Upper lobe of left lung (tissue), 6 donors: ENCODE measurements around the gene TSPAN10. TPM values are rescaled to one million over a fixed set of nuclear protein-coding genes. Genes with fewer than 3 reads are reported as not detected.

Experiments
- ATAC-seq, 2 donors: fragments of 200-7000 bp; cut with Tn5 transposase; one replicate each; pipeline ENCODE4 v1.9.1; 2022; ENCODE audit warnings: mild to moderate bottlenecking in 2 of 2, moderate library complexity in 2 of 2; ENCODE audit not compliant: low FRiP score in 2 of 2
- DNase-seq, 2 donors: peaks; one replicate each; pipeline ENCODE4 v3.0.0-alpha.2; 2019 to 2020
- H3K27ac ChIP-seq, 4 donors: fragments of 200-600 bp; sonication (generic); one replicate each; pipeline ENCODE4 v1.5.1; 2016 to 2019
- H3K27me3 ChIP-seq, 4 donors: fragments of 200-600 bp; sonication (generic); one replicate each; pipeline ENCODE4 v1.5.1; 2017 to 2019
- H3K36me3 ChIP-seq, 4 donors: fragments of 200-600 bp; sonication (generic); one replicate each; pipeline ENCODE4 v1.5.1; 2016 to 2019
- H3K4me1 ChIP-seq, 4 donors: fragments of 200-600 bp; sonication (generic); one replicate each; pipeline ENCODE4 v1.5.1; 2018 to 2019
- H3K4me3 ChIP-seq, 4 donors: fragments of 200-600 bp; sonication (generic); one replicate each; pipeline ENCODE4 v1.5.1; 2017 to 2019; ENCODE audit warnings: mild to moderate bottlenecking in 2 of 4, moderate library complexity in 1 of 4
- H3K9me3 ChIP-seq, 4 donors: fragments of 200-600 bp; sonication (generic); one replicate each; pipeline ENCODE4 v1.5.1; 2018 to 2019
- EP300 ChIP-seq, 4 donors: sonication (generic); formaldehyde crosslinking; IDR thresholded peaks; one replicate each; pipeline ENCODE4 v1.5.1; 2017; ENCODE audit warnings: antibody characterized with exemption in 4 of 4, control low read depth in 2 of 4
- POLR2A ChIP-seq, 4 donors: fragments of 450-650 bp; IDR thresholded peaks; one replicate each; pipeline ENCODE4 v1.5.1; 2016 to 2017; ENCODE audit warnings: antibody characterized with exemption in 4 of 4, mild to moderate bottlenecking in 2 of 4
- POLR2AphosphoS5 ChIP-seq, 2 donors: sonication (generic); formaldehyde crosslinking; IDR thresholded peaks; one replicate each; pipeline ENCODE4 v1.5.1; 2017; ENCODE audit warnings: antibody characterized with exemption in 2 of 2
- WGBS, 2 donors: methylation state at CpG; one replicate each; pipeline ENCODE4 v1.1.5; 2017 to 2018; 5-methylcytosine and 5-hydroxymethylcytosine counted together
- total RNA-seq, 6 donors: library from RNA; depleted of rRNA in 4 of 6; stranded (reverse); fragments of >200 nt in 4 of 6; gene quantifications; one replicate each; pipeline versions ENCODE4 v1.1.0 to v1.2.1, GENCODE V29; 2016 to 2021
- TF ChIP-seq, protein P1 (sequence below), 6 experiments: fragments of 450-650 bp in 4 of 6; fragments of 200-600 bp in 2 of 6; sonication (generic) in 2 of 6; IDR thresholded peaks; one replicate each; pipeline ENCODE4 v1.5.1; 2016 to 2019; ENCODE audit warnings: antibody characterized with exemption in 6 of 6
- donor health status: DM: no; HTN: no; CAD: no; lungs with moderate emphysema.
- donor health status: DM: no; HTN: yes; CAD: no; lungs with severe emphysema.

Gene TSPAN10
- total RNA-seq, 6 donors from 2014 or later = 0.61 to 2.8 (median 1.0) TPM

DNA sequence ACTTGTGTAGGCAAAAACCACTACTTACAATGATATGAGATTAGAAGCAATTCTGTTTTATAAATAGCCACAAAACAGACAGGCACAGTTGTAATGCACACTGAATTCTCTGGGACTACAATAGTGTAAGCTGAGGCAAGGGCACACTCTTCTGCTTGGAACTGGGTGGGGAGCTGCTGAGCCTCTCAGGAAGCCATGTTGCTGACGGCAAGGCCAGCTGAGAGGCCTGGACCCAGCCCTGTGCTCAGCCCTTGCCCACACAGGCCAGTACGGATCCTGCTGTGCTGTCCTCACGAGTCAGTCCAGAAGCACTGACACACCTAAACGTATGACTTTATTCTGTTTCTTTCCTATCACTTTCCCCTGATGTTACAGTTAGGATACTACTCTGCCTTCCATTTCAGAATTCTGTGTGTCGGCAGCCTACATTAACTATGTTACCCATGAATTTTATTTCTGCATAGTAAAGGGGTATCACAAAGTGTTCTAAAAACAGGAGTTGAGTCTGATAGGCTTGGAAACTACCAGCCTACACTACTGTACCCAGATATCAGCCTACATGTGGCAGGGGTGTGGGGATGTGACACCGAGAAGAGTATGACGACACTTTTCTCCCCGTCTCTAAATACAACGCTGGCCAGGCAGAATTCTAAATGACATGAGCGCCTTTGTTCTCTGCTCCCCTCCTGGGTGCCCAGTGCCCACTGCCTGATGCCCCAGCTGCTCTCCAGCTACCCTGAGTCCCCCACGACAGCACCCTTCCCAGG, 43.7 kb upstream of the TSPAN10 start:
- H3K36me3 ChIP-seq = peaks cover 29 to 100% (median 83%) of the 10 kb centered on the region in 4 donors

DNA sequence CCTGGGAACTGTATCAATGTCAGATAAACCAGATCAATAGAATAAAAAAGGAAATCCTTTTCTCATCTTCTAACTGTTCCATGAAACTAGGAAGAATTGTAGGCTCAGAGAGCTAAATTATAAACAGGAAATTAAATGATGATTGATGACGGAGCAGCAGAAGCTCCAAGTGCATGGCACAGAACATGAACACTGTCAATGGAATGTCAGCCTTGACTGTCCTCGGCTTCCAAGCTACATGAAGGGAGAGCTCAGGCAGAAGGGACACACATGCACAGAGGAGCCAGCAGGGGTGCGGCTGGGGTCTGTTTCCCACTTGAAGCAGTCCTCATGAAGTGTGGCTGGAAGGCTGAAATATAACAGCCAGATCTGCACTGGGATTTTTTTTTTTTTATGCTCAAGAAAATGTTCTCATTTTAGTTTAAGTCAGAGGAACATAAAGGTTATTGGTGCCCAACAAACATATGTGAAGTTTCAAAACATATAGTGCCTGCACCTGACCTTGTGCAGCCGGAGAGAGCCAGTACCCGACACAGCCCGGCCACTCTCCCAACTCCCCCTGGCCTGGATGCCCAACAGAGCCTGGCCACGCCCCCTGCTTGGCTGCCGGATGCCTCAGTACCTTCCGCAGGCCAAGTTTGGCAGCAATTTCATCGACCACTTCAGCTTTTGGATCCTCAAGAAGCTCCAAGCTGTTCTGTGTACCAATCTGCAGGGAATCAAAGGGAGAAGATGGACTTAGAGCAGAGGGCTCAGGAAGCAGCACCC, 37.1 kb upstream of the TSPAN10 start:
- Histone ChIP-seq H3K4me3 (no peak overlapping the region), H3K9me3 (no peaks in the 10 kb centered on the region), H3K27ac (no peak overlapping the region)

More for the DNA sequence above, 43.7 kb upstream of the TSPAN10 start:
- no peak for TF ChIP-seq EP300 (IDR thresholded peaks at IDR 0.05)
- TF ChIP-seq, protein P1, sequence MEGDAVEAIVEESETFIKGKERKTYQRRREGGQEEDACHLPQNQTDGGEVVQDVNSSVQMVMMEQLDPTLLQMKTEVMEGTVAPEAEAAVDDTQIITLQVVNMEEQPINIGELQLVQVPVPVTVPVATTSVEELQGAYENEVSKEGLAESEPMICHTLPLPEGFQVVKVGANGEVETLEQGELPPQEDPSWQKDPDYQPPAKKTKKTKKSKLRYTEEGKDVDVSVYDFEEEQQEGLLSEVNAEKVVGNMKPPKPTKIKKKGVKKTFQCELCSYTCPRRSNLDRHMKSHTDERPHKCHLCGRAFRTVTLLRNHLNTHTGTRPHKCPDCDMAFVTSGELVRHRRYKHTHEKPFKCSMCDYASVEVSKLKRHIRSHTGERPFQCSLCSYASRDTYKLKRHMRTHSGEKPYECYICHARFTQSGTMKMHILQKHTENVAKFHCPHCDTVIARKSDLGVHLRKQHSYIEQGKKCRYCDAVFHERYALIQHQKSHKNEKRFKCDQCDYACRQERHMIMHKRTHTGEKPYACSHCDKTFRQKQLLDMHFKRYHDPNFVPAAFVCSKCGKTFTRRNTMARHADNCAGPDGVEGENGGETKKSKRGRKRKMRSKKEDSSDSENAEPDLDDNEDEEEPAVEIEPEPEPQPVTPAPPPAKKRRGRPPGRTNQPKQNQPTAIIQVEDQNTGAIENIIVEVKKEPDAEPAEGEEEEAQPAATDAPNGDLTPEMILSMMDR (IDR thresholded peaks at IDR 0.05) = no peak
- no peak for TF ChIP-seq POLR2AphosphoS5 (IDR thresholded peaks at IDR 0.05)
- no peak for TF ChIP-seq POLR2A (IDR thresholded peaks at IDR 0.05)
- no peak overlapping the region for H3K4me3 ChIP-seq
- ATAC-seq (no peak), DNase-seq (no peak)
- no peak overlapping the region for H3K27ac ChIP-seq
- H3K27me3 ChIP-seq = no peaks in the 10 kb centered on the region
- 90 to 94% methylated on average over 11 of the region's 11 CpGs for WGBS, 2 donors
- H3K9me3 ChIP-seq = no peaks in the 10 kb centered on the region
- no peaks in the 10 kb centered on the region for H3K4me1 ChIP-seq

DNA sequence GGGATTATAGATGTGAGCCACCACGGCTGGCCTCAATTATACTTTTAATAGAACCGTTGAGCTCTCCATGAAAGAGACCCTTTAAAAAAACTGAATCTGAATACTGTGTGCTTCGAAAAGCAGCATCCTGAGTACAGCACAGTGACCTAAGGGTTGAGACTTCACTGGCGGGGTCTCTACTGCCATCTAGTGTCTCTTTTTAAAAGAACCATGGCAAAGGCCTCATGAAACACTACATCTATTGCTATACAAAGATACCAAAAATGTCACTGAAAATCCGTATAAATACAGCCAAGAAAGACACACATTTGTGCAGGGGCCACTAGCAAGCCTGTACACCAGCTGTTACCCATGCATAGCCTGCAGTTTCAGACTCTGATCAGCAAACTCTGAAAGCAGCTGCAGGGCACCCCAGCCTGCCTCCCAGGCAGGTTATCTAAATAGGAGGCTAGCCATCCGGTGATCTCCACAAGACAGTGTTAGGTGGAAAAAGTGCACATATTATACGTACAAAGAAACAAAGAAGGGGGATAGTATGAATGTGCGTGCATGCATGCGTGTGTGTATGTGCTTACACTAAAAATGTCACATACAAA, 35.4 kb upstream of the TSPAN10 start:
- no peaks in the 10 kb centered on the region for H3K9me3 ChIP-seq
- TF ChIP-seq POLR2AphosphoS5 (IDR thresholded peaks at IDR 0.05) = no peak
- TF ChIP-seq, protein P1 (IDR thresholded peaks at IDR 0.05) = peak in 5 of 6 experiments; percentile 56 to 73 (median 61)
- peaks cover 13 to 94% (median 57%) of the 10 kb centered on the region in 4 donors for H3K36me3 ChIP-seq
- H3K4me1 ChIP-seq = peaks cover 0 to 12% (median 8%) of the 10 kb centered on the region in 4 donors
- no peak overlapping the region for H3K4me3 ChIP-seq
- ATAC-seq = peak; percentile 86 to 91
- peak in 1 of 2 donors; percentile 28 for DNase-seq
- no peaks in the 10 kb centered on the region for H3K27me3 ChIP-seq
- 39 to 44% methylated on average over 9 of the region's 9 CpGs for WGBS, 2 donors
- no peak overlapping the region for H3K27ac ChIP-seq

More for the DNA sequence above, 37.1 kb upstream of the TSPAN10 start:
- TF ChIP-seq EP300 (IDR thresholded peaks at IDR 0.05) (no peak), POLR2AphosphoS5 (IDR thresholded peaks at IDR 0.05) (no peak), POLR2A (IDR thresholded peaks at IDR 0.05) (no peak)
- TF ChIP-seq, protein P1 (IDR thresholded peaks at IDR 0.05) = no peak
- Histone ChIP-seq H3K4me1 (peaks cover 0 to 12% (median 8%) of the 10 kb centered on the region in 4 donors), H3K36me3 (peaks cover 13 to 94% (median 55%) of the 10 kb centered on the region in 4 donors), H3K27me3 (no peaks in the 10 kb centered on the region)
- 55 to 61% methylated on average over 6 to 10 of the region's 10 CpGs for WGBS, 2 donors
- no peak for ATAC-seq
- DNase-seq = peak in 1 of 2 donors; percentile 66

DNA sequence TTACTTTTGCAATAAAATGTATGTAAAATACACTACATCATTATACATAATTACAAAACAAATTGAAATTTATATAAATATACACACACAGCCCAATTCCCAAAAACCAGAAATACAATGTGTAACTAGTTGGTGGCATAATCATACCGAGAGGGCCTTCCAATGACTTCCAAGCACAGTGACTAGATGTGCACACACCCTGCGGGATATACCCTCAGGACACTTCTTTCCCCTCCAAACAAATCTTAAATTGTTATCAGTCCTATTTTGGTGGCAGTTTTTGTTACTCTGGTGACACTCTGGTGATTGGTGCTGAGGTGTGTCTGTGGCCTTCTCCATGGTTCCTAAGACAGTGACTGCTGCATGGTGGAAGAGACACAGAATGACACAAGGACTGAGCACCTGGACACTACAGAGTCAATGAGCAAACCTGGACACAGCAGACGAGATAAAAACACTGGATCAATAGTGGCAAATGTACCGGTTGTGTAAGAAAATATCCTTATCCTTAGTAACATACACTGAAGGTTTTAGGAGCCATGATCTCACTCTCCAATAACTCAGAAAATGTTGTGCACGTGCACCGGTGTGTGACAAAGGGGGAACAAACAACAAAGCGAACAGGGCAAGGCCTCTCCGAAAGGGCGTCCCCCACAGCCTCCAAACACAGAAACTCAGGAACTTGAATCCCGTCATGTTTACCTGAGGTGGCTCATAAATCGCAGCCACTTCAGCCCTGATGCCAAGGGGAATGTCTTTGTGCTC, 33.0 kb upstream of the TSPAN10 start:
- 90 to 98% methylated on average over 11 of the region's 11 CpGs for WGBS, 2 donors
- H3K27me3 ChIP-seq = no peaks in the 10 kb centered on the region
- H3K36me3 ChIP-seq = peaks cover 21 to 94% (median 63%) of the 10 kb centered on the region in 4 donors
- no peak for TF ChIP-seq EP300 (IDR thresholded peaks at IDR 0.05)
- TF ChIP-seq, protein P1 (IDR thresholded peaks at IDR 0.05) = no peak
- no peaks in the 10 kb centered on the region for H3K9me3 ChIP-seq
- no peak for ATAC-seq
- DNase-seq = no peak
- H3K4me3 ChIP-seq = no peak overlapping the region
- H3K4me1 ChIP-seq = peaks cover 0 to 12% (median 8%) of the 10 kb centered on the region in 4 donors
- no peak overlapping the region for H3K27ac ChIP-seq
